Lower lobe of right lung (tissue), 2 donors: ENCODE measurements around the gene ADAMTS16. TPM values are rescaled to one million over a fixed set of nuclear protein-coding genes. Genes with fewer than 3 reads are reported as not detected.

Experiments used
- ATAC-seq, 2 donors: fragments of 200-7000 bp; cut with Tn5 transposase; one replicate each; pipeline ENCODE4 v1.9.1; 2020 to 2022; ENCODE audit warnings: mild to moderate bottlenecking in 2 of 2, moderate library complexity in 2 of 2
- DNase-seq: peaks from one replicate; pipeline ENCODE4 v3.0.0-alpha.2; 2020
- H3K27ac ChIP-seq: fragments of 200-600 bp; one replicate; pipeline ENCODE4 v1.8.0; 2022
- H3K27me3 ChIP-seq: fragments of 200-600 bp; one replicate; pipeline ENCODE4 v1.8.0; 2022; ENCODE audit warnings: low read depth
- H3K36me3 ChIP-seq: fragments of 200-600 bp; one replicate; pipeline ENCODE4 v1.8.0; 2022; ENCODE audit warnings: mild to moderate bottlenecking
- H3K4me1 ChIP-seq: fragments of 200-600 bp; one replicate; pipeline ENCODE4 v1.8.0; 2022
- H3K4me3 ChIP-seq: fragments of 200-600 bp; one replicate; pipeline ENCODE4 v1.8.0; 2022; ENCODE audit warnings: mild to moderate bottlenecking
- H3K9me3 ChIP-seq: fragments of 200-600 bp; one replicate; pipeline ENCODE4 v1.8.0; 2022
- intact Hi-C: fragments of 100-400 bp; cut with DNase I; formaldehyde crosslinking; loops from one replicate; pipeline ENCODE4 v1.11.0; 2022
- total RNA-seq: library from RNA; stranded (reverse); fragmentation: NEBNext Ultra II Directional; extraction: Animal tissue kit (Norgen Biotek cat#: 25700); gene quantifications from one replicate; pipeline ENCODE4 v1.2.1, GENCODE V29; 2021
- TF ChIP-seq, protein P1 (sequence below): fragments of 200-600 bp; IDR thresholded peaks from one replicate; pipeline ENCODE4 v1.8.0; 2022; ENCODE audit warnings: antibody characterized with exemption, mild to moderate bottlenecking
- donor health status: DM: no; HTN: yes; CAD: no; lungs with severe emphysema.

ADAMTS16 gene
- total RNA-seq, 1 donor from 2014 or later: 1.1 TPM

DNA sequence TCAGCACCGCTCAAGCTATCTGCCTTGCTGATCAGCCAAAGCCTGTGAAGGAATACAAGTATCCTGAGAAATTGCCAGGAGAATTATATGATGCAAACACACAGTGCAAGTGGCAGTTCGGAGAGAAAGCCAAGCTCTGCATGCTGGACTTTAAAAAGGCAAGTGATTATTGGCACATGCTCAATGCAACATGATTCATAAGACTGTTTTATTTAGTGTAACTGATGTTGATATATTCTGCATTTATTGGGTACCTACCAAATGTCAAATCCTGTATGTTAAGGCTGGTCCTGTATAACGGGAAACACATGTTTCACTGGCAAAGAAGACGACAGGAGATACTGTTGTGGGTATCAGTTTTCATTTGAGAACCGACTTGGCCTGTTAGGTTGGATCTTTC is 69.0 kb downstream of the ADAMTS16 start:
- Histone ChIP-seq H3K36me3 (no peaks in the 10 kb centered on the region), H3K4me3 (no peak overlapping the region), H3K9me3 (no peaks in the 10 kb centered on the region), H3K27ac (no peak overlapping the region), H3K4me1 (no peaks in the 10 kb centered on the region), H3K27me3 (no peaks in the 10 kb centered on the region)
- intact Hi-C loops: no loop called here
- ATAC-seq (no peak), DNase-seq (no peak)
- TF ChIP-seq, protein P1, sequence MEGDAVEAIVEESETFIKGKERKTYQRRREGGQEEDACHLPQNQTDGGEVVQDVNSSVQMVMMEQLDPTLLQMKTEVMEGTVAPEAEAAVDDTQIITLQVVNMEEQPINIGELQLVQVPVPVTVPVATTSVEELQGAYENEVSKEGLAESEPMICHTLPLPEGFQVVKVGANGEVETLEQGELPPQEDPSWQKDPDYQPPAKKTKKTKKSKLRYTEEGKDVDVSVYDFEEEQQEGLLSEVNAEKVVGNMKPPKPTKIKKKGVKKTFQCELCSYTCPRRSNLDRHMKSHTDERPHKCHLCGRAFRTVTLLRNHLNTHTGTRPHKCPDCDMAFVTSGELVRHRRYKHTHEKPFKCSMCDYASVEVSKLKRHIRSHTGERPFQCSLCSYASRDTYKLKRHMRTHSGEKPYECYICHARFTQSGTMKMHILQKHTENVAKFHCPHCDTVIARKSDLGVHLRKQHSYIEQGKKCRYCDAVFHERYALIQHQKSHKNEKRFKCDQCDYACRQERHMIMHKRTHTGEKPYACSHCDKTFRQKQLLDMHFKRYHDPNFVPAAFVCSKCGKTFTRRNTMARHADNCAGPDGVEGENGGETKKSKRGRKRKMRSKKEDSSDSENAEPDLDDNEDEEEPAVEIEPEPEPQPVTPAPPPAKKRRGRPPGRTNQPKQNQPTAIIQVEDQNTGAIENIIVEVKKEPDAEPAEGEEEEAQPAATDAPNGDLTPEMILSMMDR: no peak

DNA sequence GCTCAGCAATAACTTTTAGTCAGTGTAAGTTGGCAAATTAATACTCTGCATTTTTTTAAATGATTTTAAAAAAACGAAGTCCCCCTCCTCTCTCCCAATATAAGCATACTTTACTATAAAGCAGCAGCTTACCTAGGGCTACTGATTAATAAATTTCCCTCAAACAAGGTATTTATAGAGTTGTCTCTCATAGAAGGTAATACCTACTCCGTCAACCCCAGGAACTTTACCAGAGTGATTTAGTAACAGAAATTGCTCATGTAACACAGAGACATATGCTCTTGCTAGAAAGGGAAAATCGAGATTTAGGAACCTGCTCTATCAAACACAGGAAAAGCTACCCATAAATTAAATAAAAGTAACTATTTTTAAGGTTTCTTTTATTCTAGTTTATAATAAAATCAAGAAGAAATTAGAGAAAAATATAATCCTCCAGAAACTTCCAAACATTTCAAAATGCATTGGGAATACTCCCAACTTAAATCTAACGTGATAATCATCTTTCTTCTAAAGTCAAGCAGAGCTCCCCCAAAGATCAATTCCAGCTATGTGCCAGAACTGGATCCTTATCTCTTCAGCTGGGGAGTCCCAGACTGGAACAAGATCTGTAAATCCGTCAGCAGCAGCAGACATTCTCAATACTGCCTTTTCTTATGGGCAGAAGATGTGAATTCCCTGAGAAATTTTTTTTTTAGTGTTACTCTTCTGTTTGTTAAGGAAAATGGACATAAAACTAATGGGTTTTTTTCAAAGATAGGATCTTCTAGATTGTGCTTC is 69.6 kb downstream of the ADAMTS16 start:
- DNase-seq (no peak), ATAC-seq (no peak)
- no peaks in the 10 kb centered on the region for H3K9me3 ChIP-seq
- no peak overlapping the region for H3K27ac ChIP-seq
- H3K27me3 ChIP-seq: no peaks in the 10 kb centered on the region
- H3K4me3 ChIP-seq: no peak overlapping the region
- H3K36me3 ChIP-seq: no peaks in the 10 kb centered on the region
- intact Hi-C loops: no loop called here
- H3K4me1 ChIP-seq: no peaks in the 10 kb centered on the region
- TF ChIP-seq, protein P1: no peak

DNA sequence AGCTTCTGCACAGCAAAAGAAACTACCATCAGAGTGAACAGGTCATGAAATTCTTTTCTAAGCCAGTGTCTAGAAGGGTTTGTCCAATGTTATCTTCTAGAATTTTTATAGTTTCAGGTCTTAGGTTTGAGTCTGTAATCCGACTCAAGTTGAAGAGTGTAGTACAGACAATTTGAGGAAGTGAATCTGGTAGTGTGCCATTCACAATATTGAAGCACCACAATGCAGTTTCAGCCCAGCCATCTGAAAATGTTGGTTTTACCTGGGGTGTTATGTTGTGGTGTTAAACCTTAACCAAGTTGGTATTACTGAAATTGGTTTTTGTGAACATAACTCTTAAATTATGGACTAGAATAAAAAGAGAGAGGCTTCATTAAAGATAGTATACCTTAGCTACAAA is 77.2 kb downstream of the ADAMTS16 start:
- H3K4me1 ChIP-seq: no peaks in the 10 kb centered on the region
- no peak for DNase-seq
- H3K4me3 ChIP-seq: no peak overlapping the region
- TF ChIP-seq, protein P1: no peak
- no peak for ATAC-seq
- intact Hi-C loops: no loop called here
- H3K27me3 ChIP-seq: no peaks in the 10 kb centered on the region
- no peaks in the 10 kb centered on the region for H3K9me3 ChIP-seq
- H3K36me3 ChIP-seq: no peaks in the 10 kb centered on the region
- no peak overlapping the region for H3K27ac ChIP-seq

DNA sequence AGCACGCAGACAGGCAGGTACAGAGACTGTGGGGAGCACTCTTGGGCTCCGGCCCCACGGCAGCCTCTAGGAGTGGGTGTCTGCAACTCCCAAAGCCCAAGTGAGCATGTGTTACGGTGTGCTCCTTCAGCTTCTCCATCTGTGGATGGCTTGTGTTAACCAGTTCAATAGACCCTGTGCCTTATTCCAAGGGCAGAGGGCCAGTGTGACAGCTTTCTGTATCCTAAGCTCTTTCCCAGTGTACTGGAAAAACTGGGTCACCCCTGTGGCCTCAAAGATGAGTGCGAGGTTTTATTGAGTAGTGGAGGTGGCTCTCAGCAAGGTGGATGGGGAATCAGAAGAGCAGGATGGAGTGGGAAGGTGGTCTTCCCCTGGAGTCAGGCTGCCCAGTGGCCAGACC is 78.3 kb downstream of the ADAMTS16 start:
- no peaks in the 10 kb centered on the region for H3K36me3 ChIP-seq
- intact Hi-C loops: no loop called here
- TF ChIP-seq, protein P1: no peak
- H3K4me3 ChIP-seq: no peak overlapping the region
- DNase-seq (no peak), ATAC-seq (no peak)
- no peak overlapping the region for H3K27ac ChIP-seq
- no peaks in the 10 kb centered on the region for H3K9me3 ChIP-seq
- H3K4me1 ChIP-seq: no peaks in the 10 kb centered on the region
- no peaks in the 10 kb centered on the region for H3K27me3 ChIP-seq

DNA sequence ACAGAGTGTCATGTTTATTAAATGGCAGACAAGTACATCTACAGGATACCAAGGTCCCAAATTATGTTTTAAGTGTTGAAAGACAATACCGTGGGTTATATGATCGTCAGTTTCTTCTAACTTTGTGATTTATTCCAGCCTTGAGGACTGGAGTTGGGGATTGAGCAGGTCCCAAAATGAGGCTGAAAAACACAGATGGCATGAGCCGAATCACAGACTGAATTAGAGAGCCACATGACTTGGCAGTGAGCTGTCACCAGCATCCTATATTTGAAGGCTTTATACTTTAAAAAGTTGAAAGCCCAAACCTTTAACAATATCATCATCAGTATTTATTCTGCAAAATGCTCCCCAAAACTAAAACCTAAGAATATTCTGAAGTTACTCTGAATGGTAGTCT is 79.4 kb downstream of the ADAMTS16 start:
- intact Hi-C loops: no loop called here
- Histone ChIP-seq H3K4me1 (no peaks in the 10 kb centered on the region), H3K9me3 (no peaks in the 10 kb centered on the region)

More for the DNA sequence above, 79.4 kb downstream of the ADAMTS16 start:
- ATAC-seq: no peak
- TF ChIP-seq, protein P1: no peak
- Histone ChIP-seq H3K27ac (no peak overlapping the region), H3K27me3 (no peaks in the 10 kb centered on the region), H3K36me3 (no peaks in the 10 kb centered on the region), H3K4me3 (no peak overlapping the region)
- no peak for DNase-seq
